ENCODE results near the gene CD274.
"Not testable (repeated sequence)": the region's sequence is repeated elsewhere in the genome, so short reads cannot be mapped to it uniquely, and the experiment has no call there.

The CD274 gene

GRCh38 chr9:5492965-5493678, 42.8 kb downstream of the CD274 start:
- TF ChIP-seq CTCF (conservative IDR thresholded peaks at IDR 0.05; ENCODE audit: low read length), result no peak
- H3K4me3 ChIP-seq (ENCODE audit: low read length), result no peak overlapping the region

GRCh38 chr9:5493679-5494511, 43.6 kb downstream of the CD274 start:
- DNase-seq (ENCODE audit: low read depth), result peak; percentile 73
- TF ChIP-seq CTCF (conservative IDR thresholded peaks at IDR 0.05; ENCODE audit: low read length), result no peak

More at GRCh38 chr9:5492965-5493678, 42.8 kb downstream of the CD274 start:
- DNase-seq (ENCODE audit: low read depth), result no peak

GRCh38 chr9:5494765-5495164, 44.4 kb downstream of the CD274 start:
- DNase-seq (ENCODE audit: low read depth); H3K4me3 ChIP-seq (ENCODE audit: low read length): not testable (repeated sequence)

More at GRCh38 chr9:5493679-5494511, 43.6 kb downstream of the CD274 start:
- no peak overlapping the region for H3K4me3 ChIP-seq (ENCODE audit: low read length)

GRCh38 chr9:5499157-5499556, 48.8 kb downstream of the CD274 start:
- DNase-seq (ENCODE audit: low read depth), result no peak
- H3K4me3 ChIP-seq (ENCODE audit: low read length), result no peak overlapping the region
- TF ChIP-seq CTCF (conservative IDR thresholded peaks at IDR 0.05; ENCODE audit: low read length), result no peak

- peak; percentile 30 for DNase-seq (ENCODE audit: low read depth)
- no peak overlapping the region for H3K4me3 ChIP-seq (ENCODE audit: low read length)
- TF ChIP-seq CTCF (conservative IDR thresholded peaks at IDR 0.05; ENCODE audit: low read length), result no peak
Measured at GRCh38 chr9:5499889-5500398, 49.6 kb downstream of the CD274 start.

GRCh38 chr9:5500441-5501235, 50.3 kb downstream of the CD274 start:
- TF ChIP-seq CTCF (conservative IDR thresholded peaks at IDR 0.05; ENCODE audit: low read length), result no peak
- no peak overlapping the region for H3K4me3 ChIP-seq (ENCODE audit: low read length)
- peak; percentile 32 for DNase-seq (ENCODE audit: low read depth)

GRCh38 chr9:5502553-5502952, 52.2 kb downstream of the CD274 start:
- H3K4me3 ChIP-seq (ENCODE audit: low read length), result no peak overlapping the region
- no peak for TF ChIP-seq CTCF (conservative IDR thresholded peaks at IDR 0.05; ENCODE audit: low read length)
- no peak for DNase-seq (ENCODE audit: low read depth)
